GM18951 (cell line): Measurements from ENCODE around the gene CENPX.
A peak's percentile ranks its signal among the peaks of the same experiment; 100 is the strongest.

ENCODE experiments used
- POLR2A ChIP-seq: IDR thresholded peaks from 4 replicates; pipeline ENCODE4 v1.6.1; 2011; ENCODE audit warnings: mild to moderate bottlenecking; ENCODE audit not compliant: insufficient read length, insufficient read depth; ENCODE audit errors: extremely low read depth
- in situ Hi-C: fragments of 300-500 bp; cut with MboI; formaldehyde crosslinking; loops from one replicate; pipeline ENCODE4 v1.12.0; 2022; ENCODE audit warnings: low sequenced_read_pairs, mixed read lengths, inconsistent platforms; ENCODE audit not compliant: unreplicated experiment

Gene CENPX

DNA sequence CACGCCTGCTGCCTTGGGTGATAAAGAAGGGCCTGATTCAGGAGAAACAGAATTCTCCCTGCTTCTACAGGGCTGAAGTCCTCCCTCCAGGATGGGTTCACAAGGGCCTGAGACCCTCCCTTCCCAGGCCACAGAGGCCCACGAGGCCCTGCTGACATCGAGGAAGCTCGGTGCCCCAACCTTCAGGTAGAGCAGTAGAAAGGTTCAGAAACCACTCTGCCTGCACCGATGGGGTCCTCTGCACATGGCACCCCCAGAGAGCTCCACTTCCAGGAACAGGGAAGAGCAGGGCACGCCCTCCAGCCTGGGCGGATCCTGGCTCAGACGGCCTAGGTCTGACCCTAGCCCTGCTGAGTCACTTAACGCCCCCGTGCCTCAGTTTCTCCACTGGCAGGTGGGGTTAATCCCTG lies 773 bp downstream of the CENPX start:
- no peak for TF ChIP-seq POLR2A
- in situ Hi-C loops: no loop called here

DNA sequence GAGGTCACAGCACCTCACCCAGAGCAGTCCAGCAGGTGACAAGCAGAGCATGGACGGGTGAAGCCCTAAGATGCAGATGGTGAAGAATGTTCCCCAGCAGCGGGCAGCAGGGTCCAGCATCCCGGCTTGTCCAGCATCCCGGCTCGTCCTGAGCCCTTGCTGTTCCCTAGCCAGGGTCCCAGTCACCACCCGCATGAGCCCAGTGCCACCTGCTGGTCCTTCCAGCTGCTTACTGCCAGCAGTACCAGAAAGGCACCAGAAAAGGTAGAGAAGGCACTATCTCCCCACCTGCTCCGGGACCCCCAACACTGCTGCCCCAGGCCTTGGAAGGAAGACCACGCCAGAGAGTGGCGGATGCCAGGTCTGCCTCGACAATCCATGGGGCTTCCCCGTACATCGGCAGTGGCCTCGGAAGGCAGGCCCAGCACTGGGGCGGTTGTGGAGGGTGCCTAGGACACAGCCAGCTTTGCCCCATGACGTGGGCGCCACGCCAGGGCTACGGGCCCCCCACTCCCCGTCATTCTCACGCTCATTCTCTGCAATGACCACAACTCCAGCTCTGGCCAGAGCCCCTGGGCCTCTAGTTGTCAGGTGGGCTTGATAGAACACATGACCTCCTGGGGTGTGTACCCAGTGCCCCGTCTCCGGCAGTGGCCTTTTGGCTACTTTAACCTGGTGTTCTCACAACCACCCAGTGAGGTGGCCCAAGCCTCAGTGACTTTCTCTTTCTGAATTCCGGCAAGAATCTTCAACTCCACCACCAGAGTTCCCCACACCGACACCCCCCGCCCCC lies 1.4 kb downstream of the CENPX start:
- TF ChIP-seq POLR2A: no peak
- in situ Hi-C loops: no loop called here

DNA sequence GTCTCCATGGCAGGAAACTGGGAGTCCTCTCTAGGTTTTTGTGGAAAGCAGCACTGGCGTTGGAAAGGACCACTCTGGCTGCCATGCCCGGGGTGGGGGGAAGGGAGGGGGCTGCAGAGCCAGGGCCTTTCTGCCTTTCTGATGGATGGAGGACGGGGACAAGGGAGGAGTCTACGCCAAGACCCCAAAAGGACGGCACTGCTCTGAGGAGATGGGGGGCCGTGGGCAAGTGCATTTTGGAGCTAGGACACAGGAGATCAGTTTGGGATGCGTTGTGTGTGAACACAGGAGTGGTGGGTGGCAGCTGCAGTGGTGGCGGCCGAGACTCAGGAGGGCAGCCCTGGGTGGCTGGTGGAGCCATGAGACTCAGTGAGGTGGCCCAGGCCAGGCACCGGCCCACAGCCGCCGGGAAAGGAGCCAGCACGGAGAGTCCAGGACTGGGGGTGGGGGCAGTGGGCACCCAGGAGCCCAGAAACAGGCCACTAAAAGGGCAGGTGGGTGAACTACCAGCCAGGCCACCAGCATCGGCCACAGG lies 2.0 kb downstream of the CENPX start:
- no peak for TF ChIP-seq POLR2A
- in situ Hi-C loops: no loop called here

DNA sequence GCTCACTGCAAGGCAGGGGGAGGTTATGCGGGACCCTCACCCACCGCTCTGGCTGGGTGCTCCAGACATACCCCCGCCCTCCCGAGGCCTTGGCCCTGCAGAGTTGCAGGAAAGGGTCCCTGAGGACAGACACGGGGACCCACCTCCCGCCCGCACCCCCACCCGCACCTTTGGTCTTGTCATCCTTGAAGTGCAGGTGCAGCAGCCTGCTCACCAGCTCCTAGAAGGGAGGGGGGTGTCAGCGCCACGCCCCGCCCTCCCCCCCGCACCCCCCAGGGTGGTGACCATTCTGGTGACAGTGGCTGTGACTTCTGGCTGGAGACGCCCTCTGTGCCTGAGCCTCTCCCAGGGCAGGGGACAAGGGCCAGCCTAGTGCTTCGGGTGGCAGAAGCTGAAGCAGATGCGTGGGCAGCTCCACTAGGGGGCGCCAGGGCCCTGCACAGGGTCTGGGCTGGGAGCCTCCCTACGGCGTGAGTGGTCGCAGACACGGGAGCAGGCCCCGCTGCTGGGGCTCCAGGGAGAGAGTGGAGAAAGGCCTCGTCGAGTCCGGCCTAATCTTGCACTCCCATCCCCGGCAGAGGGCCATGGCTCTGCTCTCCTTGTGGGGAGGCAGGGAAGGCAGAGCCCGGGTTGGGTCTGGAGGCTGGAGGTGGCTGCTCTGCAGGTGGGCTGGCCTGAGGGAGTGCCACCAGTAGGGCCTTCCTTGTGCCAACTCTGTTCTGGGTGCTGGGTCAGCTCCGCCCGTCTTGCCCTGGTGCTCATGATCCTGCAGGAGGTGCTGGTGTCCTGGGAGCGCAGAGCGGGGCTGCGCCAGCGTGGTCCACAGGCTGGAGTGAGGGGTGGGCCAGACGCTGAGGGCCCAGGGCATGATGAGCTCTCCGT lies 2.7 kb downstream of the CENPX start:
- in situ Hi-C loops: no loop called here

DNA sequence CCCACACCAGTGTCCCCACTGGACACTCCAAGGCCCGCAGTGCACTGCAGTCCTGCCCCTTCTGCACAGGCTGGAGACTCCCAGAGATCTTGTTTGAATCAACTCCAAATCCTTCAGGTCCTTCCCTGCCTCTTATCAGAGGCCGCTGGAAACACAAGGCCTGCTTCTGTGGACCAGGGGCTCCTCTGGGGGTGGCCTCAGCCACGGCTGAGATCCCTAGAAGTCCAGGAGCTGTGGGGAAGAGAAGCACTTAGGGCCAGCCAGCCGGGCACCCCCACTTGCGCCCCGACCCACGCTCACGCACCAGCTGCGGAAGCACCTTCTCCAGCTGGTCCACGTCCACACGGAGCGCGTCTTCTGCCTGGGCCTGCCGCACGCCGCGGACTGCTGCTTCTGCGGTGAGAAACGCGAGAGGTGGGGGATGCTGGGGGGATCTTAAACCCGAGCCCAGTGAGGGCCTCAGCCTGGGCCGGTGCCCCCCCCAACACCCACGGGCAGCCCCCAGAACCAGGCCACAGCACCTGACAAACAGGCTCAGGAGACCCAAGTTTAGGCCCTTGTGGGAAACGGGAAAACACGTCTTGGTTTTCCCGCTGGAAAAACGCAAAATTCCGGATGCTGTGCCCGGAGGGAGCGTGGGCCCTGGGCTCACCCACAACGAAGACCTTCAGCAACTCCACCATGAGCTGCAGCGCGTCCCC lies 3.5 kb downstream of the CENPX start:
- in situ Hi-C loops: no loop called here
- peak; percentile 23 for TF ChIP-seq POLR2A

More for the DNA sequence above, 2.7 kb downstream of the CENPX start:
- TF ChIP-seq POLR2A: no peak

DNA sequence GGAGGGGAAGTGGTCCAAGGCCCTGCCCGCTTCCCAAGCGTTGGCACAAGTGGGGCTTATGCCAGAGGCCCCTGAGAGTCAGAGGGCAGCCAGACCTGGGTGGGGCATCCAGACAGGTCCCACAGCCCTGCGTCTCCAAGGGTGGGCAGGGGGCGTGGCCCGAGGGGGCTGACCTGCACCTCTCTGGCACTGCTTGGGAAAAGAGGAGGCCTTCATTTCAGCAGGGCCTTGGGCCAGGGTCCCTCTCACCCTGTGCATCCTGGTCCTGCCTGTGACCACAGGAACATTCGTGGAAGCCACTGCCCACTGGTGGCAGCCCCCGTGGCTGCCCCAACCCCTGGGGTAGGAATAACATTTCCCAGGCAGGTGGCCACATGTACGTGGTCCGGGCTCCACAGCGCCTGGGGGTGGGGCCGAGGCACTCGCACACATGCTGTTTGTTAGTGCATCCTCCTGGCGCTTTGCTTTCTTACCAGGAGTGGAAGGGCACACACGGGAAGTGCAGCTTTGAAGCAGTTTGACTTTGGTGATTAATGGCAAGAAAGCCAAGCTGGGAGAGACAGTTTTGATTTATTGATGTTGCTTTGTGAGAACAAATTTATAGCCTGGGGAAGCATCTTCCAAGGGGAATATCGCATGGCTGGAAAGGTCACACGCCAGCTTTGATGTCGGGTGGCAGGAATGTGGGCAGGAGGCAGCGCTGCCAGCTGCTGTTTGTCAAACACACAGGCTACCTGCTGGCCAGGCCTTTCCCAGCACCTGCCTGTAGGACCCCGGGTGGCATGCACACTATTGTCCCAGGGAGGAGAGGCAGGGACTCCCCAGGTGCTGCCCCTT lies 4.3 kb downstream of the CENPX start:
- in situ Hi-C loops: no loop called here
- no peak for TF ChIP-seq POLR2A

DNA sequence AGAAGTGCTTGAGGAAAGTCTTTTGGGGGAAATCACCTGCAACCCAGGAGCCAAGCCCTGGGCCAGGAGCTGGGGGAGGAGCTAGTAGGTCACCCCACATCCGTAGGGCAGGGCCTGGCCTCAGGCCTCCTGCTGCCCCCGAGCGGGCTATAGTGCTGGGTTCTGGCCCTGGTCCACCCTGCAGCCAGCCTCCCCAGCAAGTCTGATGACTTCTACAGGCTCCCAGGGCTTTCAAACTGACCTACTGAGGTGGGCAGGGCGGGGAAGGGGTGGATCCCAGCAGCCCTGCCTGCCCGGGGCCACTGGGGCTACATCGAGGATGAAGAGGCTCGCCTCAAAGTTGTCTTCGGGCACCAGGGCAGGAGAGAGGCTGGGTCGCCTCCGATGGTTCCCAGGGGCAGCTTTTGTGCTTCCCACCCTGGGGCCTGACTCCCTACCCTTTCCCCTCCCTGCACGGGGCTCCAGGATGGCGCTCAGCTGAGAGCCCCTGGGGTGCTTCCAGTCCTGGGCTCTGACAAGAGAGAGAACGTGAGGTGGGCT lies 5.0 kb downstream of the CENPX start:
- no peak for TF ChIP-seq POLR2A

DNA sequence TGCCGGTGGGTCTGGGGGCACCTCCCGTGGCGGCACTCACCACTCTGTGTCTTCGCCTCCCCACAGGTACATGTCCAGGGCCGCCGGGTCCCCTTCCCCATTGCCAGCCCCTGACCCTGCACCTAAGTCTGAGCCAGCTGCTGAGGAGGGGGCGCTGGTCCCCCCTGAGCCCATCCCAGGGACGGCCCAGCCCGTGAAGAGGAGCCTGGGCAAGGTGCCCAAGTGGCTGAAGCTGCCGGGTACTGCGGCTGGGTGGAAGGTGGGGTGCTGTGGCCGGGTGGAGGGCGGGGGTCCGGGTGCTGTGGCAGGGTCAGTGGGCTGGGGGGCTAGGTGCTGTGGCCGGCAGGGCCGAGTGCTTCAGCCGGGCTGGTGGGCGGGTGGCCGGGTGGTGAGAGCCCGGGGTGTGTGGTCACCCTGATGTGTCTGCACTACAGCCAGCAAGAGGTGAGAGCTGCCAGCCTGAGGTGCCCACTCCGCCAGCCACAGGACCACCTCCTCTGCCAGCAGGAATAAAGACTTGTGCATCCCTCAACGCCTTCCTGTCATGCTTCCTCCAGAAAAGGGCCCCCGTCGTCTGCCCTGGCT lies 5.7 kb downstream of the CENPX start:
- in situ Hi-C loops: no loop called here
- TF ChIP-seq POLR2A: no peak

More for the DNA sequence above, 5.0 kb downstream of the CENPX start:
- in situ Hi-C loops: no loop called here

DNA sequence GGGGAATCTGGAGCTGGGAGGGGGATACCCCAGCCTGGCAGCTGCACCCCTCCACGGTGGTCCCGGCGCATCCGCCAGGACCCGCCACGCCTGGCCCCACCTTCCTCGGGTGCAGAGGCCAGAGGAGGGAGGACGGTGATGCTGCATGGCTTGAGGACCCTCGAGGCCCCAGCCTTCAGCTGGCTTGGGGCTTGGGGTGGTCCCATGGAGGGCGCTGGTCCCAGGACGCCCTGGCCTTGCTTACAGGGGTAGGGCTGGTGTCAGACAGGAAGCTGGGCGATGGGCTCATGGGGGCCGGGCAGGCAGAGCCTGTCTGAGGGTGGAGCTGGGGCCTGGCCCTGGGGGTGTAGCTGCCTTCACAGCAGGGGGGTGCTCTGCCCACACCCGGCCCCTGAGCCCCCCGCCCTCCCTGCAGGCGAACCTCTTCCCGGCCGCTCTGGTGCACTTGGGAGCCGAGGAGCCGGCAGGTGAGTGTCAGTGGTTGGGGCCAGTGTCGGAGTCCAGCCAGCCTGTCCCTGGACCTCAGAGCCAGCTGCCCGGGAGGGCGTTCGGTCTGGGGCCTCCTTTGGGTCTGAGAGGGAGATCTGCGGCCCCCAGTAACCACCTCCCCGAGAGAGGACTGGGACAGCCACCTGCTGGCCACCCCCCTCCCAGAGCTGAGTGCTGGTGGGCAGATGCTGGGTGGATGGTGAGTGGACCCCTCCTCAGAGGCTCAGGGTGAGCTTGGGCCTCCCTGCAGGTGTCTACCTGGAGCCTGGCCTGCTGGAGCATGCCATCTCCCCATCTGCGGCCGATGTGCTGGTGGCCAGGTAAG lies 6.4 kb downstream of the CENPX start:
- in situ Hi-C loops: no loop called here
- TF ChIP-seq POLR2A: no peak

DNA sequence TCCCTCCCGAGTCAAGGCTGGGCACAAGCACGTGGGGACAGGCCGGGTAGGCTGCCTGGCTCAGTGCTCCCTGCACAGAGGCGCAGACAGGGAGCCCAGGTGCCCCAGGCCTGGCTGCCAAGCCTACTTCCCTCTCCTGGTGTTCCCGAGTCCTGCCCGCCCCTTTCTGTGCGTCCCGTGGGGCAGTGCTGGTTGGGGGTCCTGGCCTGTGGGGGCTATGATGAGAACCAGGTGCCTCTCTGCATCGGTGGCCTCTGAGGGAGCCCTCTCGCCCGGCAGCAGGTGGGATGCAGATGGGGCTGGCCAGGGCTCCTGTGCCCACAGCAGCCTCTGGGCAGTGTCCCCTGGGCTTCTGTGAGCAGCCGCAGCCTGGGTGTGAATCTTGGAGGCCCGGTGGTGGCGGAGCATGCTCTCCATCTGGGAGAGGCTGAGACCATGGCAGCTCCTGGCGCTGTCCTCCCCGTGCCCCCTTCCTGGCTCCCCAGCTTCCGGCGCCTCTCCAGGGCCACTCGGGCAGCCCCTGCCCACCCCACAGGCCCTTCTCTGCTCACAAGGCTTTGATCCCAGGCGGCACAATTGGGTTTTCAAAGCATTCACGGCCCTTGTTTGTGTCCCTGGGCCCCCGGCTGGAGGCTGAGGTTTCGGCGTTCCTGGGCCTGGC lies 7.2 kb downstream of the CENPX start:
- TF ChIP-seq POLR2A: no peak
- in situ Hi-C loops: no loop called here

DNA sequence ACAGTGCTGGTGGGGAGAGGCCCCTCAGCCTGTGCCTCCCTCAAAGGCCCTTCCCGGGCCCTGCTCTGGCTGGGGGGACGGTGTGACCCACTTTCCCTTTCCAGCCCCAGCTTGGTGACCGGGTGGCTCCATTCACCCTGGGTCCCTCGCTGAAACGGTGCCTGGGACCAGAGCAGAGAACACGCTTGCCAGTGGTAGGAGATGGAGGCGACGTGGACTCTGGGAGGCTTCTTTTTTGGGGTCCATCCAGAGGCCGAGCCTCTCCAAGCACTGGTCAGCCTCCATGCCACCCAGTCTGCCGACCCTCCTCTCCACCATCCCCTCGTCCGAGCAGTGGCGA lies 7.7 kb downstream of the CENPX start:
- in situ Hi-C loops: no loop called here
- TF ChIP-seq POLR2A: no peak
